Measurements from ENCODE around the gene SYNGR3. TPM values are rescaled to one million over a fixed set of nuclear protein-coding genes. Genes with fewer than 3 reads are reported as not detected.

The SYNGR3 gene
- total and polyA plus RNA-seq, 2 of the 13 experiments (the other 11 are each of a cell fraction or from before 2014, with no cell fraction given): 0.97 to 5.7 TPM

DNA sequence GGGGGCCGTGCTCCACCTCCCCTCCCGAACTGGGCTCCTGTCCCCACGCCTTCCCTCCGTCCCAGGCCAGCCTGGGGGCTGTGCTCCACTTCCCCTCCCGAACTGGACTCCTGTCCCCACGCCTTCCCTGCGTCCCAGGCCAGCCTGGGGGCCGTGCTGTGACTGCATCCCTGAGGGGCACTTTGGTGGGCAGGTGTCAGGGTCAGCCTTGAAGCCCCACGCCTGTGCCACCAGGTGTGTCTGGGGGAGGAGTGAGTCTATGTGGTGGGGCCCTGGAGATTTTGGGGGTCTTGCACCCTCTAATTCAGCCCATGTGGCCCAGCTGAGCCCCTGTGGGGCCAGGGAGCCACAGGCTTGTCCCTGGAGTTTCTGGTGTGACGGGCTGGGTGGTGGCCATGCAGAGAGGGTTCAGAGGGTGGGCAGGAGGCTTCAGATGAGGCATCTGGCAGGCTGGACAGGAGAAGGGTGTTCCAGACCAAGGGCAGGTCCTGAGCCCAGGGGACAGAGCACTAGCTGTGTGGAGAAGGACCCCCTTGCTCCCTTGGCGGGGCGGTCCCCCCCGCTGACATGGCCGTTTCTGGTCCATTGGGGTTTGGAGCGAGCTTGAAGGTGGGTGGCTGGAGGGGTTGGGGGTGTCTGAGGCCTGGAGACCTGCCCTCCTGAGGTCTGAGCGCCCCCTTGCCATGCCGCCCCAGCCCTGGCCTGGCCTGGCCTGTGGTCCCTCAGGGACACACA, 45.1 kb downstream of the SYNGR3 start:
- H3K36me3 ChIP-seq (replicated peaks in 1 of 2; ENCODE audit: control insufficient read depth in 1 of 2, insufficient read depth in 2 of 2, low read length in 2 of 2): peaks cover 3 to 6% of the 10 kb centered on the region in 2 experiments; a peak in 4 of 5 replicates
- in situ Hi-C loops (cut with HindIII; ENCODE audit: extremely low pct_ligation_motif_present, low pct_unique_long_range_greater_than_20kb) (no loop called here), intact Hi-C loops (cut with micrococcal nuclease; ENCODE audit: unreplicated experiment) (no loop called here)
- peaks cover 92% of the 10 kb centered on the region for H3K4me1 ChIP-seq (ENCODE audit: insufficient read depth, low read length)
- no peaks in the 10 kb centered on the region for H3K79me2 ChIP-seq (ENCODE audit: insufficient read depth, low read length)
- ChIA-PET POLR2A (interaction anchor here (0.7 to 4.6 kb wide), 20 partner anchors 7 to 228 kb away, joined by 3 to 67 read pairs (median 5); partner anchors contain the start of genes ECI1, NHERF2, NTHL1 and PKD1), CTCF (ENCODE audit: low intra/inter-chr PET ratio, low total read pairs) (no interaction called here)
- H3K27ac ChIP-seq (ENCODE audit: extremely low read length, insufficient read depth, low read length): peak overlapping the region; percentile 90
- no peak for DNase-seq (ENCODE audit: low spot score)
- peak; percentile 8 for ATAC-seq
- peak overlapping the region; percentile 36 to 70 (median 46); a peak in 5 of 6 replicates for H3K4me3 ChIP-seq (replicated peaks in 1 of 3; ENCODE audit: insufficient read depth in 1 of 3, low read depth in 2 of 3, low read length in 3 of 3)
- WGBS (ENCODE audit: low lambda C conversion rate): 5% methylated on average over 8 of the region's 17 CpGs
- H3K9me3 ChIP-seq (ENCODE audit: low read length): no peaks in the 10 kb centered on the region
- H3K4me2 ChIP-seq (ENCODE audit: low read depth, low read length): peak overlapping the region; percentile 87
- peak overlapping the region; percentile 75 for H3K9ac ChIP-seq (ENCODE audit: insufficient read depth, low read depth, low read length)
- no peak overlapping the region for H2AFZ ChIP-seq (ENCODE audit: low read length)
- no peaks in the 10 kb centered on the region for H3K27me3 ChIP-seq (ENCODE audit: control insufficient read depth in 1 of 2, insufficient read depth in 2 of 2, low read length in 2 of 2)
- BruUV-seq (replicated peaks): TSS peak; percentile 84
- H4K20me1 ChIP-seq (ENCODE audit: insufficient read depth, low read length): no peaks in the 10 kb centered on the region
- FAIRE-seq: peak; percentile 42
- peak; percentile 5; the same call in 1 of the 2 replicates for TF ChIP-seq NRL (CRISPR knock-in tag; IDR thresholded peaks at IDR 0.05; ENCODE audit: borderline replicate concordance)
- TF ChIP-seq, protein P1, sequence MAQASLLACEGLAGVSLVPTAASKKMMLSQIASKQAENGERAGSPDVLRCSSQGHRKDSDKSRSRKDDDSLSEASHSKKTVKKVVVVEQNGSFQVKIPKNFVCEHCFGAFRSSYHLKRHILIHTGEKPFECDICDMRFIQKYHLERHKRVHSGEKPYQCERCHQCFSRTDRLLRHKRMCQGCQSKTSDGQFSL (CRISPR knock-in tag; IDR thresholded peaks at IDR 0.05): no peak
- TF ChIP-seq ZNF616 (CRISPR knock-in tag; IDR thresholded peaks at IDR 0.05; ENCODE audit: low read depth): no peak
- peak; percentile 25 for TF ChIP-seq RBM39 (IDR thresholded peaks at IDR 0.05; ENCODE audit: low read depth, low read length, poor library complexity, severe bottlenecking)
- TF ChIP-seq BRD4 (CRISPR knock-in tag; IDR thresholded peaks at IDR 0.05): peak; percentile 68; the same call in 1 of the 2 replicates
- TF ChIP-seq, protein P2, sequence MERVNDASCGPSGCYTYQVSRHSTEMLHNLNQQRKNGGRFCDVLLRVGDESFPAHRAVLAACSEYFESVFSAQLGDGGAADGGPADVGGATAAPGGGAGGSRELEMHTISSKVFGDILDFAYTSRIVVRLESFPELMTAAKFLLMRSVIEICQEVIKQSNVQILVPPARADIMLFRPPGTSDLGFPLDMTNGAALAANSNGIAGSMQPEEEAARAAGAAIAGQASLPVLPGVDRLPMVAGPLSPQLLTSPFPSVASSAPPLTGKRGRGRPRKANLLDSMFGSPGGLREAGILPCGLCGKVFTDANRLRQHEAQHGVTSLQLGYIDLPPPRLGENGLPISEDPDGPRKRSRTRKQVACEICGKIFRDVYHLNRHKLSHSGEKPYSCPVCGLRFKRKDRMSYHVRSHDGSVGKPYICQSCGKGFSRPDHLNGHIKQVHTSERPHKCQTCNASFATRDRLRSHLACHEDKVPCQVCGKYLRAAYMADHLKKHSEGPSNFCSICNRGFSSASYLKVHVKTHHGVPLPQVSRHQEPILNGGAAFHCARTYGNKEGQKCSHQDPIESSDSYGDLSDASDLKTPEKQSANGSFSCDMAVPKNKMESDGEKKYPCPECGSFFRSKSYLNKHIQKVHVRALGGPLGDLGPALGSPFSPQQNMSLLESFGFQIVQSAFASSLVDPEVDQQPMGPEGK (CRISPR knock-in tag; IDR thresholded peaks at IDR 0.05): peak; percentile 96
- TF ChIP-seq SRY (CRISPR knock-in tag; IDR thresholded peaks at IDR 0.05): no peak
- TF ChIP-seq, protein P3, sequence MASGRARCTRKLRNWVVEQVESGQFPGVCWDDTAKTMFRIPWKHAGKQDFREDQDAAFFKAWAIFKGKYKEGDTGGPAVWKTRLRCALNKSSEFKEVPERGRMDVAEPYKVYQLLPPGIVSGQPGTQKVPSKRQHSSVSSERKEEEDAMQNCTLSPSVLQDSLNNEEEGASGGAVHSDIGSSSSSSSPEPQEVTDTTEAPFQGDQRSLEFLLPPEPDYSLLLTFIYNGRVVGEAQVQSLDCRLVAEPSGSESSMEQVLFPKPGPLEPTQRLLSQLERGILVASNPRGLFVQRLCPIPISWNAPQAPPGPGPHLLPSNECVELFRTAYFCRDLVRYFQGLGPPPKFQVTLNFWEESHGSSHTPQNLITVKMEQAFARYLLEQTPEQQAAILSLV (CRISPR knock-in tag; IDR thresholded peaks at IDR 0.05; ENCODE audit: borderline replicate concordance): 0 out of 2 replicates have a peak, but pooled peaks have one; percentile 20
- TF ChIP-seq ZNF292 (CRISPR knock-in tag; IDR thresholded peaks at IDR 0.05; ENCODE audit: borderline replicate concordance, low read depth): no peak
- TF ChIP-seq, protein P4, sequence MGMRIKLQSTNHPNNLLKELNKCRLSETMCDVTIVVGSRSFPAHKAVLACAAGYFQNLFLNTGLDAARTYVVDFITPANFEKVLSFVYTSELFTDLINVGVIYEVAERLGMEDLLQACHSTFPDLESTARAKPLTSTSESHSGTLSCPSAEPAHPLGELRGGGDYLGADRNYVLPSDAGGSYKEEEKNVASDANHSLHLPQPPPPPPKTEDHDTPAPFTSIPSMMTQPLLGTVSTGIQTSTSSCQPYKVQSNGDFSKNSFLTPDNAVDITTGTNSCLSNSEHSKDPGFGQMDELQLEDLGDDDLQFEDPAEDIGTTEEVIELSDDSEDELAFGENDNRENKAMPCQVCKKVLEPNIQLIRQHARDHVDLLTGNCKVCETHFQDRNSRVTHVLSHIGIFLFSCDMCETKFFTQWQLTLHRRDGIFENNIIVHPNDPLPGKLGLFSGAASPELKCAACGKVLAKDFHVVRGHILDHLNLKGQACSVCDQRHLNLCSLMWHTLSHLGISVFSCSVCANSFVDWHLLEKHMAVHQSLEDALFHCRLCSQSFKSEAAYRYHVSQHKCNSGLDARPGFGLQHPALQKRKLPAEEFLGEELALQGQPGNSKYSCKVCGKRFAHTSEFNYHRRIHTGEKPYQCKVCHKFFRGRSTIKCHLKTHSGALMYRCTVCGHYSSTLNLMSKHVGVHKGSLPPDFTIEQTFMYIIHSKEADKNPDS (CRISPR knock-in tag; IDR thresholded peaks at IDR 0.05): peak; percentile 56; the same call in 1 of the 2 replicates

Data from HepG2 (cell line).